HG02852 (cell line): ENCODE data around the gene C5orf63.
"Not testable (repeated sequence)": the region's sequence is repeated elsewhere in the genome, so short reads cannot be mapped to it uniquely, and the experiment has no call there.

Source experiments
- ATAC-seq: cut with Tn5 transposase; IDR thresholded peaks from one replicate; pipeline ENCODE4 v1.9.1; 2021; ENCODE audit warnings: mild to moderate bottlenecking, moderate library complexity; ENCODE audit not compliant: unreplicated experiment

Gene C5orf63

GRCh38 chr5:127010362-127010761, 62.9 kb downstream of the C5orf63 start:
- ATAC-seq = no peak

GRCh38 chr5:127009784-127010183, 63.5 kb downstream of the C5orf63 start:
- ATAC-seq = no peak

GRCh38 chr5:127008300-127008975, 64.9 kb downstream of the C5orf63 start:
- ATAC-seq = no peak

GRCh38 chr5:127007522-127007921, 65.8 kb downstream of the C5orf63 start:
- no peak for ATAC-seq

GRCh38 chr5:127006744-127007143, 66.6 kb downstream of the C5orf63 start:
- no peak for ATAC-seq

- not testable (repeated sequence) for ATAC-seq
Measured at GRCh38 chr5:127005282-127005681, 68.0 kb downstream of the C5orf63 start.

- ATAC-seq = no peak
Measured at GRCh38 chr5:127004721-127005120, 68.6 kb downstream of the C5orf63 start.

GRCh38 chr5:127003798-127004495, 69.4 kb downstream of the C5orf63 start:
- no peak for ATAC-seq

- ATAC-seq = no peak
Measured at GRCh38 chr5:127002390-127002789, 70.9 kb downstream of the C5orf63 start.

- ATAC-seq = no peak
Measured at GRCh38 chr5:127001621-127002296, 71.5 kb downstream of the C5orf63 start.
